ENCODE data around the gene VCL.

DNA sequence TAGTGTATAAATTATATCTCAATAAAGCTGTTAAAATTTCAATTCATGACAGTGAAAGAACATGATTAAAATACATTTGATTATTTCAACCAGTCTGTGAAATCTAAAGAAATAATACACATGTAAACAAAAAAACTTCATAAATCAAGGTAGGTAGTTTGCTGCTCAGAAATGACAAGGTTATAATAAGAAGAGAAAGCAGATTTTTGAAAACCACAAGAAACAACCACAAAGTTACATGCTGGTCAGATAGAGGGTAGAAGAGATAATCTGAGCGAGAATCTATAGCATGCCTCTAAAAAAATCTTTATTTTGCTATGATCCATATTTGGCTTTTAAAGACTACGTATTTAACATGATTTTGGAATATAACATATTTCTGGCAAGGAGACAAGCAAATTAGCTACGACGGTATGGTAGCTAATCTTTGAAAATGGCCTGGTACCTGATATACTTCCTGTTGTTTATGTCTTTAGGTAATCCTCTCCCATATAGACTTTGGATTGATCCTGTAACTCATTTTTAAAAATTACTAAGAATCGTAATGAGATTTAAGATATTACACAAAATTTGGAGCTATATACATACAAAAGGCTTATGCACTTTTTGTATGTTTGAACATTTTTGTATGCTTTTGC, 23.5 kb upstream of the VCL start:
- no peak for TF ChIP-seq EZH2 (IDR thresholded peaks at IDR 0.05; ENCODE audit: borderline replicate concordance, low read depth, low read length, poor library complexity, severe bottlenecking)
- TF ChIP-seq, protein P1, sequence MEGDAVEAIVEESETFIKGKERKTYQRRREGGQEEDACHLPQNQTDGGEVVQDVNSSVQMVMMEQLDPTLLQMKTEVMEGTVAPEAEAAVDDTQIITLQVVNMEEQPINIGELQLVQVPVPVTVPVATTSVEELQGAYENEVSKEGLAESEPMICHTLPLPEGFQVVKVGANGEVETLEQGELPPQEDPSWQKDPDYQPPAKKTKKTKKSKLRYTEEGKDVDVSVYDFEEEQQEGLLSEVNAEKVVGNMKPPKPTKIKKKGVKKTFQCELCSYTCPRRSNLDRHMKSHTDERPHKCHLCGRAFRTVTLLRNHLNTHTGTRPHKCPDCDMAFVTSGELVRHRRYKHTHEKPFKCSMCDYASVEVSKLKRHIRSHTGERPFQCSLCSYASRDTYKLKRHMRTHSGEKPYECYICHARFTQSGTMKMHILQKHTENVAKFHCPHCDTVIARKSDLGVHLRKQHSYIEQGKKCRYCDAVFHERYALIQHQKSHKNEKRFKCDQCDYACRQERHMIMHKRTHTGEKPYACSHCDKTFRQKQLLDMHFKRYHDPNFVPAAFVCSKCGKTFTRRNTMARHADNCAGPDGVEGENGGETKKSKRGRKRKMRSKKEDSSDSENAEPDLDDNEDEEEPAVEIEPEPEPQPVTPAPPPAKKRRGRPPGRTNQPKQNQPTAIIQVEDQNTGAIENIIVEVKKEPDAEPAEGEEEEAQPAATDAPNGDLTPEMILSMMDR (conservative IDR thresholded peaks at IDR 0.05; ENCODE audit: low read depth, low read length), result no peak

Data from A673 (cell line).